ENCODE data around the gene SGTA. TPM values are rescaled to one million over a fixed set of nuclear protein-coding genes. Genes with fewer than 3 reads are reported as not detected.

The SGTA gene
- total and polyA plus RNA-seq, 9 of the 15 experiments (the other 6 are each of a cell fraction or from before 2014, with no cell fraction given) = 1.4 to 110 (median 49.9) TPM

- no peaks in the 10 kb centered on the region for H4K20me1 ChIP-seq (replicated peaks; ENCODE audit: control insufficient read depth, insufficient read depth, low read length)
- intact Hi-C loops (cut with micrococcal nuclease) (no loop called here), in situ Hi-C loops (cut with MboI) (no loop called here)
- no peak for FAIRE-seq
- TF ChIP-seq ZBTB33 (CRISPR knock-in tag; IDR thresholded peaks at IDR 0.05) (peak; percentile 28; the same call in 1 of the 2 replicates), BRCA1 (IDR thresholded peaks at IDR 0.05) (no peak), BRCA1 (CRISPR knock-in tag; IDR thresholded peaks at IDR 0.05) (no peak)
- H3K27me3 ChIP-seq (ENCODE audit: control insufficient read depth in 2 of 2, insufficient read depth in 2 of 2, low read length in 2 of 2) = no peaks in the 10 kb centered on the region
- H3K9ac ChIP-seq (ENCODE audit: insufficient read depth in 1 of 2, low read depth in 2 of 2, low read length in 2 of 2) = no peak overlapping the region
- H3K9me3 ChIP-seq (replicated peaks; ENCODE audit: control insufficient read depth, insufficient read depth, low read depth, low read length) = no peaks in the 10 kb centered on the region
- H3K36me3 ChIP-seq (ENCODE audit: control insufficient read depth, insufficient read depth, low read length) = peaks cover 93% of the 10 kb centered on the region; the same call in 2 of the 3 replicates
- no peak overlapping the region for H2AFZ ChIP-seq (ENCODE audit: low read depth, low read length)
- ChIA-PET POLR2A (no interaction called here), CTCF (ENCODE audit: low intra/inter-chr PET ratio) (no interaction called here)
- H3K27ac ChIP-seq (ENCODE audit: extremely low read depth, low read depth, low read length) = no peak overlapping the region
- no peak for ATAC-seq
- no peak for DNase-seq (ENCODE audit: extremely low read depth in 1 of 4, low spot score in 3 of 4)
- no peak overlapping the region for H3K4me2 ChIP-seq (ENCODE audit: insufficient read depth, low read length)
- no TSS peak for BruUV-seq (replicated peaks)
- H3K4me1 ChIP-seq (replicated peaks in 1 of 2; ENCODE audit: control insufficient read depth in 2 of 2, insufficient read depth in 2 of 2, low read length in 2 of 2) = peaks cover 0 to 17% of the 10 kb centered on the region in 2 experiments; a peak in 2 of 5 replicates
- H3K79me2 ChIP-seq (ENCODE audit: control insufficient read depth, insufficient read depth, low read length) = no peaks in the 10 kb centered on the region
- H3K9me1 ChIP-seq (ENCODE audit: control insufficient read depth, insufficient read depth, low read length) = no peaks in the 10 kb centered on the region
- H3K4me3 ChIP-seq = no peak overlapping the region
- WGBS (ENCODE audit: insufficient coverage, low coverage, missing lambda C conversion rate) = 92% methylated on average over 35 of the region's 41 CpGs
Observed at GRCh38 chr19:2808129-2808941, 25.3 kb upstream of the SGTA start.

Measured in K562 (cell line).